K562 (cell line): ENCODE measurements around the gene GAK. TPM values are rescaled to one million over a fixed set of nuclear protein-coding genes. Genes with fewer than 3 reads are reported as not detected.

ENCODE experiments used
- ATF6 ChIP-seq: sonication (generic); formaldehyde crosslinking; IDR thresholded peaks from 2 replicates; pipeline ENCODE4 v1.4.0; 2020; ENCODE audit warnings: mild to moderate bottlenecking, missing genetic modification reagents
- CTBP1 ChIP-seq: fragments of 450-650 bp; IDR thresholded peaks from 2 replicates; pipeline ENCODE4 v1.6.1; 2016; ENCODE audit warnings: borderline replicate concordance
- ETV5 ChIP-seq: sonication (generic); formaldehyde crosslinking; IDR thresholded peaks from 2 replicates; pipeline ENCODE4 v1.4.0; 2020; ENCODE audit warnings: low read depth, mild to moderate bottlenecking, missing genetic modification reagents
- ILK ChIP-seq: fragments of 450-650 bp; IDR thresholded peaks from 2 replicates; pipeline ENCODE4 v1.6.1; 2016; ENCODE audit warnings: missing genetic modification characterization, low read depth, mild to moderate bottlenecking, missing compliant biosample characterization, moderate library complexity, borderline replicate concordance
- MNT ChIP-seq, 2 experiments: fragments of 450-650 bp; conservative IDR thresholded peaks; 2 replicates each; pipeline ENCODE4 v1.6.1; 2017; ENCODE audit warnings: mild to moderate bottlenecking in 2 of 2, moderate library complexity in 2 of 2
- NFE2L1 ChIP-seq: fragments of 450-650 bp; IDR thresholded peaks from 2 replicates; pipeline ENCODE4 v1.6.1; 2016; ENCODE audit warnings: missing genetic modification characterization, low read depth, mild to moderate bottlenecking, missing compliant biosample characterization, moderate library complexity, borderline replicate concordance
- RUNX1 ChIP-seq: sonication (generic); IDR thresholded peaks from 2 replicates; pipeline ENCODE4 v1.6.1; 2016; ENCODE audit warnings: antibody characterized with exemption, low read depth
- SAP30 ChIP-seq: fragments of 200-600 bp; sonication (generic); IDR thresholded peaks from 2 replicates; pipeline ENCODE4 v1.6.1; 2012; ENCODE audit warnings: borderline replicate concordance, low read depth, mild to moderate bottlenecking, moderate library complexity, low read length, control low read depth, inconsistent platforms; ENCODE audit not compliant: insufficient read depth, poor library complexity, severe bottlenecking
- SIRT6 ChIP-seq: IDR thresholded peaks from one replicate; pipeline ENCODE4 v1.6.1; 2012; ENCODE audit warnings: low read depth, mild to moderate bottlenecking, control low read depth, inconsistent platforms, low read length, moderate library complexity
- SMAD4 ChIP-seq: fragments of 250-450 bp; sonication (Bioruptor Pico); conservative IDR thresholded peaks from 2 replicates; pipeline ENCODE4 v1.8.0; 2021; ENCODE audit warnings: inconsistent platforms, mild to moderate bottlenecking, moderate library complexity
- TEAD2 ChIP-seq: fragments of 450-650 bp; IDR thresholded peaks from 2 replicates; pipeline ENCODE4 v1.6.1; 2016; ENCODE audit warnings: missing genetic modification characterization, control low read depth, missing compliant biosample characterization
- TSHZ1 ChIP-seq: fragments of 250-450 bp; sonication (Bioruptor Pico); IDR thresholded peaks from 2 replicates; pipeline ENCODE4 v1.4.0; 2020; ENCODE audit warnings: mild to moderate bottlenecking, moderate library complexity
- U2AF2 ChIP-seq: fragments of 200-400 bp; formaldehyde crosslinking; optimal IDR thresholded peaks from 2 replicates; pipeline ENCODE3; 2017; ENCODE audit warnings: low read depth, mild to moderate bottlenecking, low read length
- YBX1 ChIP-seq: fragments of 450-650 bp; IDR thresholded peaks from 2 replicates; pipeline ENCODE4 v1.7.1; 2016; ENCODE audit warnings: mild to moderate bottlenecking
- ZFP91 ChIP-seq: sonication (generic); formaldehyde crosslinking; IDR thresholded peaks from 2 replicates; pipeline ENCODE4 v1.8.0; 2022; ENCODE audit warnings: mild to moderate bottlenecking, missing genetic modification reagents
- ZNF124 ChIP-seq: sonication (generic); formaldehyde crosslinking; IDR thresholded peaks from 2 replicates; pipeline ENCODE4 v1.8.1; 2022; ENCODE audit warnings: missing genetic modification reagents
- ZNF282 ChIP-seq: sonication (generic); formaldehyde crosslinking; IDR thresholded peaks from 2 replicates; pipeline ENCODE4 v1.8.1; 2023; ENCODE audit warnings: missing genetic modification reagents
- polyA plus RNA-seq, 8 experiments: library from polyadenylated mRNA; depleted of rRNA in 4 of 8; stranded (reverse) in 5 of 8; unstranded in 3 of 8; fragments of >200 nt; fragmentation: Nextera tagmentation in 2 of 8; fragmentation: Illumina TruSeq in 1 of 8; extraction: Ambion mirVana in 2 of 8; extraction: Trizol in 1 of 8; gene quantifications; 2 replicates each; pipeline versions ENCODE4 v1.2.1 to v1.2.3, GENCODE V29; 2011 to 2014; ENCODE audit warnings: inconsistent platforms in 1 of 8, missing spikeins in 1 of 8
- total RNA-seq, 7 experiments: library from RNA; depleted of rRNA in 6 of 7; stranded (reverse); fragments of >200 nt in 6 of 7; fragmentation: Illumina TruSeq in 2 of 7; extraction: Trizol in 2 of 7; gene quantifications; 2 replicates each; pipeline versions ENCODE4 v1.2.1 to v1.2.3, GENCODE V29; 2011 to 2021; ENCODE audit warnings: low replicate concordance in 1 of 7

The GAK gene
- total and polyA plus RNA-seq, 9 of the 15 experiments (the other 6 are each of a cell fraction or from before 2014, with no cell fraction given) = 1.3 to 102 (median 16.2) TPM

GRCh38 chr4:931960-932712 is at the start of gene GAK, which contains the start of gene TMEM175 (continued):
- TF ChIP-seq ZFP91 (CRISPR knock-in tag) = no peak
- 0 out of 2 replicates have a peak, but pooled peaks have one; percentile 23 for TF ChIP-seq ETV5
- peak; percentile 75 for TF ChIP-seq CTBP1
- peak; percentile 86 to 94 for TF ChIP-seq MNT (conservative IDR thresholded peaks at IDR 0.05)
- no peak for TF ChIP-seq NFE2L1 (tag)
- no peak for TF ChIP-seq U2AF2
- no peak for TF ChIP-seq YBX1
- no peak for TF ChIP-seq TSHZ1 (CRISPR knock-in tag)
- no peak for TF ChIP-seq ILK (tag)
- 0 out of 2 replicates have a peak, but pooled peaks have one; percentile 34 for TF ChIP-seq ZNF124
- no peak for TF ChIP-seq ATF6
- TF ChIP-seq RUNX1 = peak; percentile 17; the same call in 1 of the 2 replicates
- TF ChIP-seq SAP30 = peak; percentile 94
- TF ChIP-seq SIRT6 = no peak
- no peak for TF ChIP-seq TEAD2 (tag)
- peak; percentile 63 for TF ChIP-seq SMAD4 (CRISPR knock-in tag)
- peak; percentile 90; the same call in 1 of the 2 replicates for TF ChIP-seq ZNF282 (CRISPR knock-in tag)
